DMS79 treated with DMSO at 0.1 percent for 48 hours (cell line): ENCODE data around the gene POLD1.
"Not testable (repeated sequence)": the region's sequence is repeated elsewhere in the genome, so short reads cannot be mapped to it uniquely, and the experiment has no call there.

Experiments used
- DNase-seq: peaks from one replicate; lab custom pipeline; 2025; lab: John Stamatoyannopoulos, UW

Gene POLD1

GRCh38 chr19:50383852-50384684, at the start of gene POLD1:
Gene POLD1 (plus strand): TSS chr19:50384347. CDS start chr19:50398852, 14,505 bp downstream.
- DNase-seq: peak; percentile 97

GRCh38 chr19:50334741-50335421, 49.3 kb upstream of the POLD1 start:
- no peak for DNase-seq

DNA sequence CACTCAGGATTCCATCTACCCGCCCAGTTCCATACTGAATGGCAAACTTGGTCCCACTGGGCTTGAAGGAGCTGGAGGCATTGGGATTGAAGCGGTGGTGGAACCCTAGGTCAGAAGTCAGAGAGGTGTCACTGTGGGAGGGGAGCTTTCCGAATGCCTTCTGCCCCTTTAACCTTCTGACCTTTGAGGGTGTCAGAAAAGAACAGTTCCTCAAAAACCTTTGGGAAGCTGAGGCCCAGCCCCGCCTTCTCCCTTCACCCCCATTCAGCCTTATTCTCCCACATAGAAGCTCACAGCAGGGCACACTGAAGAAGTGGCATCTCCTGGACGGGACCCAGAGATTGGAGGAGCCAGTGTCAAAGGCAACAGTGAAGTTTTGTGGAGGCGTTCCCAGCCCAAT, 47.1 kb upstream of the POLD1 start:
- not testable (repeated sequence) for DNase-seq

DNA sequence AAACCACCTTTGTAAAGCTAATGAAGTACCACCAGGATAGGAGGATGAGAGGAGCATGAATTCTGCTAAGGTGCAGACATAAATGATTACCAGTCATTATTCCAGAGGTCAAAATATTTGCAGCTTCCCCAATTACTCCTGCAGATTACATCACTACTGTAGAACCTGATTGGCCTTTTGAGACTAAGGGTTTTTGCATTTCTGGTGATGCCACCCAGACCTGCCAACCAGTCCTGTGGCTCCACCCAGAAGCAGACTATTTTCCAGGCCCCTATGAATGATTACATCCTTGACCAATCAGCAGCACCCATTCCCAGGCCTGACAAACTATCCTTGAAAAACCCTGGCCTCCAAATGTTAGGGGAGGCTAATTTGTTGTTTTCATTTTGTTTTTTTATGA, 43.8 kb upstream of the POLD1 start:
- DNase-seq: no peak

GRCh38 chr19:50341091-50341564, 43.0 kb upstream of the POLD1 start:
- no peak for DNase-seq

DNA sequence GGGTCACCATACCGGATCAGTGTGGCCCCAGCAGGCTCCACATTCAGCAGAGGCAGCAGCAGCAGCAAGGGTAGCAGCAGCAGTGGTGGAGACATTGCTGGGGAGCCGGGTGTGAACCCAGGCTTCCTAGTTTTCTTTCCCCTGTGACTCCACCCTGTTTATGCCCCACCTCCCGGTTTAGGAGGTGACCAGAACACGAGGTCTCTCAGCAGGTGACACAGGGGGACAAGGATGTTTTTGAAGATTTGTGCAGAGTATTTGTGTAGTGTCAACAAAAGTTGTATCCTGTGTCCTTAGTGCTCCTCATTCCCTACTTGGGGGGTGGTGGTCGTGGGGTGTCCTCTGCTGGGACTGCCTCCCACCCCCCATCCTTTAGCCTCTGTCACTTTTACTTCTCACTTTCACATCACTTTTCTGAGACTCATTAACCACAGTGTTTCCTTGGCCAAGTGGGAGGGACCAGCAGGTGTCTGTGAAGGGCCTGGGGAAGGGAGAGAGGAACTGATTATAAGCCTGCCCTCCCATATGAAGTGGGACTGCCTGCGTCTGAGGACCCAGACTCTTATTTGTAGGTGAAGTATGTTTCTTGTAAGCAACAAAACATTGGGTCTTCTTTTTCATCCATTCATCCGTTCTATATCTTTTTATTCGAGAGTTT, 39.4 kb upstream of the POLD1 start:
- DNase-seq: no peak

GRCh38 chr19:50347089-50347581, 37.0 kb upstream of the POLD1 start:
- not testable (repeated sequence) for DNase-seq

DNA sequence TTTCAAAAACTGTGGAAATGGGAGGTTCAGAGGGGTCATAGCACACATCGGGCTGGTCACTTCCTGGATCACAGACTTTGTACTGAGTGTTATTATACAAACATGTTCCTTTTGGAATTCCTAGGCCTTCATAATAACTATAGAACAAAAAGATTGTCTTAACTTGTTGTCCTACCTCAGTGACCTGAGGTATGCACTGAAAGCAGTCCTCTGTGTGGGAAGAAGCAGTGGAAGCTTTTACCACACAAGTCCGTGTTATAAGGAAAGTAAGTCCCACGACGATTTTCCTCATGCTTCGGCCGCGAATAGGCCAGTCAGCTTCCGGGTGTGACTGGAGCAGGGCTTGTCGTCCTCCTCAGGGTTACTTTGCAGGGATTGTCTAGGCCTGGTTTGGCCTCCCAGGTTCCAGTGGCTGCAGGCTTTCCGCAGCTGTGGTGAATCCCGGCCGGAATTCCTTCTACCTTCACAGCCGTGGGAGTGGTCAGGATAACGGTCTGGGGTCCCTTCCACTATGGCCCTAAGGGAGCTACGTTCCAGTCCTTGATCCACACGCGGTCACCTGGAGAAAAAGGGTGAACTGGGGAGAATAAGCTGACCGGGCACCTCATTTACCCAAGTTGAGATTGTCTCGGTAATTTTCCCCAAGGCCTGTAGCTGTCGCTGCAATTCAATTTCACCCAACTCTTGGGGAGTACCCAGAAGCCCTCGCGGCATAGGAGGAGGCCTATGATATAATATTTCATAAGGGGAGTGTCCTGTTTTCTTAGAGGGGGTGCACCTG, 34.7 kb upstream of the POLD1 start:
- DNase-seq: no peak

GRCh38 chr19:50352242-50352641, 31.9 kb upstream of the POLD1 start:
- DNase-seq: no peak

DNA sequence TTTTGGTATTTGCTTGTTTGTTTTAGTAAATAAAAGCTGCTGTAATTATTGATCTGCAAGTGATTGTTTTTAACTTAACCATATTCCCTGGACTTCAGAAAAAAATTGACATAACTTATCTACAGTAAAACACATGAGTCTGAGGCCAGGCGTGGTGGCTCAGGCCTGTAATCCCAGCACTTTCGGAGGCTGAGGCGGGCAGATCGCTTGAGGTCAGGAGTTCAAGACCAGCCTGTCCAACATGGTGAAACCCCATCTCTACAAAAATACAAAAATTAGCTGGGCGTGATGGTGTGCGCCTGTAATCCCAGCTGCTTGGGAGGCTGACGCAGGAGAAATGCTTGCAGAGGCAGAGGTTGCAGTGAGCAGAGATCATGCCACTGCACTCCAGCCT, 30.7 kb upstream of the POLD1 start:
- not testable (repeated sequence) for DNase-seq

- no peak for DNase-seq
Observed at GRCh38 chr19:50356691-50357177, 27.4 kb upstream of the POLD1 start.

- peak; percentile 79 for DNase-seq
Observed at GRCh38 chr19:50357178-50358100, 26.7 kb upstream of the POLD1 start.

DNA sequence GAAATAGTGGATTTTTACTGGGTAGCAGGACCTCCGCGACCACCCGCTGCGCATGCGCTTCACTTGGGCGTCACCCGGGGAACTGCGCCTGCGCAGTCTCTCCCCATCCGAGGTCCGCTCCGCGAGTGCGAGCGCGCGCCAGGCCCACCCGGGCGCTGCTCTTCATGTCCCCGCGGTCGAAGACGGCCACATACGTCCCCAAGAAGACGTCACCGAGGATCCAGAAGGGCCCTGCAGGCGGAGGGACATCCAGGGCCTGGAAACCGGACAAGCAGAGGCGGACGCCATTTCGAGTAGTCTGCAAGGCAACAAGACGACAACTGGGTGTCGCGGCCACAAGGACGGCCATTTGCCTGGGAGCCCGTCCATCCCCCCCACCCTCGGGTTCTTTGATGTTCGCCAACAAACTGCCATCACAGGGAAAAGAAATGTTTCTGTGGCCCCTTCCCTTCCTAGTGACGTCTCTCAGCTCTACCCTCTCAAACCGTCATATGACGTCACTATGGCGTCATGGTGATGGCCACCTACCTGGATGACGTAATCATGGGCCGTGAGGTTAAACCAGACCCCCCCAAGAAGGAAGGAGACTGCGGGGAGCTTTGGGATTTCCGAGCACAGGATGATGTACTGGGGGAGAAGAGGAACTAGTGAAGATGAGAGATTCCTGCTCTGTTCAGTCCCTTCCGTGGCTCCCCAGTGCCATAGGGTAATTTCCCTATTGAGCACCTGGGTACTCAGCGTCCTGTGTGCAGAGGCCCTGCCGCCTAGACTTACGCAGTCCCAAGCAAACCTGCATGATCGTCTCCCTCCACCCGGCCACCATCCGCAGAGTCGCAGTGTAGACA, 25.4 kb upstream of the POLD1 start:
- peak; percentile 84 for DNase-seq

- DNase-seq: no peak
Observed at GRCh38 chr19:50359328-50359818, 24.8 kb upstream of the POLD1 start.

DNA sequence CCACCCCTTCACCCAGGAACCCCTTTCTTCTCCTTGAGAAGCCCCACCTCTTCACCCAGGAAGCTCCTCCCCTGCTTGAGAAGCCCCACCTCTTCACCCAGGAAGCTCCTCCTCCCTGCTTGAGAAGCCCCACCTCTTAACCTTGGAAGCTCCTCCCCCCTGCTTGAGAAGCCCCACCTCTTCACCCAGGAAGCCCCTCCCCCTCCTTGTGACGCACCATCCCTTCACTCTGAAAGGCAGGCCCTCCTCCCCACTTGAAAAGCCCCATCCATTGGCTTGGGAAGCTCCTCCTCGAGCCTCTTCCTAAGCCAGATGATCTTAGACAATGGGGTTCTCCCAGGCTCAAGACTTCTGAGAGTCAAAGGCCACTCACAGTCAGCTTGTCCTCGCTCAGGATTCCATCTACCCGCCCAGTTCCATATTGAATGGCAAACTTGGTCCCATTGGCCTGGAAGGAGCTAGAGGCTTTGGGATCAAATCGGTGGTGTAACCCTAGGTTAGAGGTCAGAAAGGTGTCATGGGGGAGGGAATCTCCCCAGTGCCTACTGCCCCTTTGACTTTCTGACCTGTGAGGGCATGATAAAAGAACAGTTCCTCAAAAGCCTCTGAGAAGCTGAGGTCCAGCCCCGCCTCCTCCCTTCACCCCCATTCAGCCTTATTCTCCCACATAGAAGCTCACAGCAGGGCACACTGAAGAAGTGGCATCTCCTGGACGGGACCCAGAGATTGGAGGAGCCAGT, 22.7 kb upstream of the POLD1 start:
- no peak for DNase-seq

- DNase-seq: no peak
Observed at GRCh38 chr19:50362030-50362412, 22.1 kb upstream of the POLD1 start.

GRCh38 chr19:50362656-50363424, 21.3 kb upstream of the POLD1 start:
- DNase-seq: no peak
